GM23338 (cell line): ENCODE results near the gene ABCA4.

Experiments used
- CREB1 ChIP-seq: fragments of 250-450 bp; sonication (Bioruptor Pico); IDR thresholded peaks from 2 replicates; pipeline ENCODE4 v1.5.0; 2020; ENCODE audit warnings: low read depth, mild to moderate bottlenecking, moderate library complexity
- CTCF ChIP-seq, 2 experiments: fragments of 200-600 bp in 1 of 2; sonication (generic) in 1 of 2; conservative IDR thresholded peaks; 2 replicates each; pipeline versions ENCODE4 v1.5.1 to v1.6.1; 2016 to 2017; ENCODE audit warnings: antibody characterized with exemption in 2 of 2, low read depth in 2 of 2, mild to moderate bottlenecking in 2 of 2, moderate library complexity in 1 of 2
- ETS1 ChIP-seq: IDR thresholded peaks from 2 replicates; pipeline ENCODE4 v1.6.1; 2016; ENCODE audit warnings: antibody characterized with exemption
- EZH2 ChIP-seq: fragments of 200-600 bp; sonication (generic); IDR thresholded peaks from one replicate; pipeline ENCODE4 v1.8.0; 2017; ENCODE audit warnings: antibody characterized with exemption, mild to moderate bottlenecking, low read depth; ENCODE audit not compliant: unreplicated experiment
- EZH2phosphoT487 ChIP-seq: fragments of 200-600 bp; sonication (generic); IDR thresholded peaks from one replicate; pipeline ENCODE4 v1.8.1; 2018; ENCODE audit warnings: antibody characterized with exemption; ENCODE audit not compliant: unreplicated experiment
- JUNB ChIP-seq: IDR thresholded peaks from one replicate; pipeline ENCODE4 v1.6.1; 2016; ENCODE audit warnings: antibody characterized with exemption; ENCODE audit not compliant: unreplicated experiment
- NANOG ChIP-seq: IDR thresholded peaks from 2 replicates; pipeline ENCODE4 v1.6.1; 2016; ENCODE audit warnings: antibody characterized with exemption, borderline replicate concordance
- POLR2AphosphoS5 ChIP-seq: IDR thresholded peaks from 2 replicates; pipeline ENCODE4 v1.6.1; 2016; ENCODE audit warnings: antibody characterized with exemption, low read depth
- REST ChIP-seq: IDR thresholded peaks from one replicate; pipeline ENCODE4 v1.6.1; 2018; ENCODE audit warnings: antibody characterized with exemption; ENCODE audit not compliant: unreplicated experiment
- ZNF114 ChIP-seq: fragments of 250-450 bp; sonication (Bioruptor Pico); IDR thresholded peaks from 2 replicates; pipeline ENCODE4 v1.5.0; 2020; ENCODE audit warnings: mild to moderate bottlenecking, moderate library complexity
- ZNF331 ChIP-seq: fragments of 250-450 bp; sonication (Bioruptor Pico); IDR thresholded peaks from 2 replicates; pipeline ENCODE4 v1.5.0; 2020; ENCODE audit warnings: low read depth, mild to moderate bottlenecking, moderate library complexity
- ZNF462 ChIP-seq: fragments of 250-450 bp; sonication (Bioruptor Pico); IDR thresholded peaks from 2 replicates; pipeline ENCODE4 v1.5.0; 2020; ENCODE audit warnings: mild to moderate bottlenecking, moderate library complexity

GRCh38 chr1:94031591-94031990, 89.4 kb downstream of the ABCA4 start:
- TF ChIP-seq CTCF (conservative IDR thresholded peaks at IDR 0.05; ENCODE audit: low read depth in 2 of 2): no peak
- TF ChIP-seq EZH2: no peak
- TF ChIP-seq REST: no peak
- no peak for TF ChIP-seq EZH2phosphoT487
- no peak for TF ChIP-seq ZNF331 (CRISPR knock-in tag)
- TF ChIP-seq ETS1: no peak
- no peak for TF ChIP-seq POLR2AphosphoS5
- TF ChIP-seq JUNB: no peak
- no peak for TF ChIP-seq ZNF462 (CRISPR knock-in tag)
- no peak for TF ChIP-seq NANOG
- no peak for TF ChIP-seq CREB1 (CRISPR knock-in tag)
- no peak for TF ChIP-seq ZNF114 (CRISPR knock-in tag)
